GM23338 (cell line): ENCODE data around the gene ELOVL2. TPM values are rescaled to one million over a fixed set of nuclear protein-coding genes. Genes with fewer than 3 reads are reported as not detected.

ENCODE experiments used
- ATAC-seq: fragments of 200-7000 bp; cut with Tn5 transposase; 3 replicates; pipeline ENCODE4 v1.9.1; 2020
- DNase-seq: peaks from one replicate; pipeline ENCODE4 v3.0.0-alpha.2; 2015; ENCODE audit warnings: low spot score
- H2AFZ ChIP-seq: fragments of 200-600 bp; sonication (generic); 2 replicates; pipeline ENCODE4 v1.8.0; 2016; ENCODE audit warnings: antibody characterized with exemption, mild to moderate bottlenecking, moderate library complexity
- H3F3A ChIP-seq: fragments of 200-600 bp; sonication (generic); replicated peaks from 2 replicates; pipeline ENCODE4 v1.8.0; 2017; ENCODE audit warnings: antibody characterized with exemption, mixed run types, low read depth
- H3K27ac ChIP-seq: fragments of 200-600 bp; sonication (generic); 2 replicates; pipeline ENCODE4 v1.6.1; 2016; ENCODE audit warnings: low read depth
- H3K27me3 ChIP-seq: fragments of 200-600 bp; sonication (generic); 2 replicates; pipeline ENCODE4 v1.8.0; 2016; ENCODE audit warnings: mild to moderate bottlenecking, mixed run types, moderate library complexity; ENCODE audit not compliant: insufficient read depth
- H3K36me3 ChIP-seq: fragments of 200-600 bp; sonication (generic); 2 replicates; pipeline ENCODE4 v1.8.0; 2016; ENCODE audit warnings: mild to moderate bottlenecking; ENCODE audit not compliant: insufficient read depth
- H3K4me1 ChIP-seq: fragments of 200-600 bp; sonication (generic); 2 replicates; pipeline ENCODE4 v1.8.0; 2016; ENCODE audit warnings: mild to moderate bottlenecking, moderate library complexity; ENCODE audit not compliant: insufficient read depth
- H3K4me2 ChIP-seq: fragments of 200-600 bp; sonication (generic); 2 replicates; pipeline ENCODE4 v1.7.1; 2017; ENCODE audit warnings: mixed run types
- H3K4me3 ChIP-seq: fragments of 200-600 bp; sonication (generic); 2 replicates; pipeline ENCODE4 v1.6.1; 2016; ENCODE audit warnings: mixed run types
- H3K79me2 ChIP-seq: fragments of 200-600 bp; sonication (generic); replicated peaks from 2 replicates; pipeline ENCODE4 v1.8.0; 2017; ENCODE audit warnings: mild to moderate bottlenecking; ENCODE audit not compliant: insufficient read depth
- H3K9me2 ChIP-seq: fragments of 200-600 bp; sonication (generic); 2 replicates; pipeline ENCODE4 v1.8.0; 2017; ENCODE audit not compliant: insufficient read depth
- H4K20me1 ChIP-seq: fragments of 200-600 bp; sonication (generic); replicated peaks from 2 replicates; pipeline ENCODE4 v1.8.0; 2017; ENCODE audit warnings: mild to moderate bottlenecking; ENCODE audit not compliant: insufficient read depth
- H3K27ac Mint-ChIP-seq: 2 replicates; pipeline ENCODE4 v1.8.0; 2020; ENCODE audit warnings: inconsistent platforms, mild to moderate bottlenecking, moderate library complexity, mixed read lengths
- H3K27me3 Mint-ChIP-seq: 3 replicates; pipeline ENCODE4 v1.8.0; 2022; ENCODE audit warnings: low read depth, mild to moderate bottlenecking, moderate library complexity, mixed read lengths, inconsistent platforms; ENCODE audit not compliant: insufficient read depth, poor library complexity
- H3K36me3 Mint-ChIP-seq: 3 replicates; pipeline ENCODE4 v1.8.0; 2021; ENCODE audit warnings: low read depth, mild to moderate bottlenecking, inconsistent platforms, moderate library complexity, mixed read lengths
- H3K4me1 Mint-ChIP-seq: 3 replicates; pipeline ENCODE4 v1.8.0; 2020; ENCODE audit warnings: mild to moderate bottlenecking, inconsistent platforms, mixed read lengths
- H3K4me3 Mint-ChIP-seq: 3 replicates; pipeline ENCODE4 v1.8.0; 2021; ENCODE audit warnings: moderate library complexity, mild to moderate bottlenecking, inconsistent platforms, mixed read lengths
- H3K9me3 Mint-ChIP-seq: 3 replicates; pipeline ENCODE4 v1.8.0; 2020; ENCODE audit warnings: moderate library complexity, mild to moderate bottlenecking, inconsistent platforms, mixed read lengths
- CTCF ChIP-seq, 2 experiments: fragments of 200-600 bp in 1 of 2; sonication (generic) in 1 of 2; conservative IDR thresholded peaks; 2 replicates each; pipeline versions ENCODE4 v1.5.1 to v1.6.1; 2016 to 2017; ENCODE audit warnings: antibody characterized with exemption in 2 of 2, low read depth in 2 of 2, mild to moderate bottlenecking in 2 of 2, moderate library complexity in 1 of 2
- POLR2AphosphoS5 ChIP-seq: IDR thresholded peaks from 2 replicates; pipeline ENCODE4 v1.6.1; 2016; ENCODE audit warnings: antibody characterized with exemption, low read depth
- REST ChIP-seq: IDR thresholded peaks from one replicate; pipeline ENCODE4 v1.6.1; 2018; ENCODE audit warnings: antibody characterized with exemption; ENCODE audit not compliant: unreplicated experiment
- ZNF331 ChIP-seq: fragments of 250-450 bp; sonication (Bioruptor Pico); IDR thresholded peaks from 2 replicates; pipeline ENCODE4 v1.5.0; 2020; ENCODE audit warnings: low read depth, mild to moderate bottlenecking, moderate library complexity
- ZNF462 ChIP-seq: fragments of 250-450 bp; sonication (Bioruptor Pico); IDR thresholded peaks from 2 replicates; pipeline ENCODE4 v1.5.0; 2020; ENCODE audit warnings: mild to moderate bottlenecking, moderate library complexity
- long read RNA-seq: library from polyadenylated mRNA; unstranded; transcript quantifications from one replicate; pipeline ENCODE4 v2.0.0, GENCODE V29; 2020; ENCODE audit not compliant: unreplicated experiment
- polyA plus RNA-seq: library from polyadenylated mRNA; unstranded; fragments of >200 nt; fragmentation: Nextera tagmentation; extraction: Ambion mirVana; gene quantifications from 2 replicates; pipeline ENCODE4 v1.2.1, GENCODE V29; 2016
- total RNA-seq: library from RNA; depleted of rRNA; stranded (reverse); fragments of >200 nt; shearing (Covaris generic); gene quantifications from 2 replicates; pipeline ENCODE4 v1.2.3, GENCODE V29; 2014; rRNA removed

Gene ELOVL2
- total RNA-seq: 1.6 and 1.7 TPM in 2 replicates
- polyA plus RNA-seq: 1.2 TPM in 2 replicates
- long read RNA-seq: 0 reads

DNA sequence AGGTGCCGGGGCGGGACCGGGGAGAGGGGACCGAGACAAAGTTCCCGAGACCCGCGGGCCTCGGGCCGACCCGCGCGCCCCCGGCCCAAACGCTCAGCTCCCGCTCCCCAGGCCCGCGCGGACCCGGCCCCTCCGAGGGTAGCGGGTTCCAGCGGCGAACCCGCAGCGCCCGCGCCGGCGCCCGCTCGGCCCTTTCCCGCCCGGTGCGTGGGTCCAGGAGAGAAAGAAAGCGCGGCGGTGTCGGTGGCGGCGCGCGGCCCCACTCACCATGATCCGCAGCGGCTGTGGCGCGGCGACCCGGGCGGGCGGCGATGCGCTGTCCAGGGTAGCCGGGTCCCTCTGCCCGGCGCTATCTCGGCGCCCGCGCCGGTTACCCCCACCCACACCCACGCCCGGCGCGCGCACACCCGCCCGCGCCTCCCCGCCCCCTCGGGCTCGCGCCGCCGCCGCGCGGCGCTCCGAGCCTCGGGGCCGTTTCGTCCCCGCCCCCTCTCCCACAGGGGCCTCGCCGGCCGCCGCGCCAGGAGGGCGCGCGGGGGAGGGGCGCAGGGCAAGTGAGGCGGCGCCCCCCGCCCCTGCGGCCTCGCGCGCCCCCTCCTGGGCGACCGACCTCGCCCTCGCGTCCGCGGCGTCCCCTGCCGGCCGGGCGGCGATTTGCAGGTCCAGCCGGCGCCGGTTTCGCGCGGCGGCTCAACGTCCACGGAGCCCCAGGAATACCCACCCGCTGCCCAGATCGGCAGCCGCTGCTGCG is at the start of gene ELOVL2:
TSS of gene ELOVL2 (minus strand) at position 345 of the 751 bp plus-strand sequence. CDS start at position 270, 75 bp downstream.
- Histone ChIP-seq H3K4me2 (peak within 1 kb of the TSS; percentile 84), H3K36me3 (no peaks in the 10 kb centered on the region), H3F3A (0 out of 2 replicates have a peak, but pooled peaks cover 5% of the 10 kb centered on the region), H3K4me1 (peaks cover 11% of the 10 kb centered on the region), H3K4me3 (peak within 1 kb of the TSS; percentile 70), H3K27ac (no peak within 1 kb of the TSS), H3K79me2 (no peaks in the 10 kb centered on the region), H3K9me2 (no peaks in the 10 kb centered on the region), H3K27me3 (peaks cover 60% of the 10 kb centered on the region), H2AFZ (peak within 1 kb of the TSS; percentile 95), H4K20me1 (no peaks in the 10 kb centered on the region)
- Mint-ChIP-seq H3K4me1 (peaks cover 16% of the 10 kb centered on the region), H3K36me3 (no peaks in the 10 kb centered on the region; the same call in 1 of the 3 replicates), H3K4me3 (peak within 1 kb of the TSS; percentile 79), H3K27me3 (peaks cover 27% of the 10 kb centered on the region), H3K27ac (no peak within 1 kb of the TSS), H3K9me3 (no peaks in the 10 kb centered on the region; the same call in 2 of the 3 replicates)
- peak; percentile 67 for TF ChIP-seq REST
- TF ChIP-seq CTCF (conservative IDR thresholded peaks at IDR 0.05; ENCODE audit: low read depth in 2 of 2): peak; percentile 74 to 91
- TF ChIP-seq ZNF331 (CRISPR knock-in tag): no peak
- DNase-seq (peak; percentile 76), ATAC-seq (peak; percentile 78)

- H3K27me3 ChIP-seq: no peaks in the 10 kb centered on the region
- DNase-seq (no peak), ATAC-seq (peak; percentile 14; the same call in 2 of the 3 replicates)
- peaks cover 2% of the 10 kb centered on the region for H3K9me2 ChIP-seq
- H3K9me3 Mint-ChIP-seq: no peaks in the 10 kb centered on the region
- H3K36me3 ChIP-seq: no peaks in the 10 kb centered on the region
- H4K20me1 ChIP-seq: 0 out of 2 replicates have a peak, but pooled peaks cover 12% of the 10 kb centered on the region
- peak overlapping the region; percentile 94 for H3K27ac Mint-ChIP-seq
- H3K36me3 Mint-ChIP-seq: peaks cover 3% of the 10 kb centered on the region; the same call in 2 of the 3 replicates
- TF ChIP-seq ZNF331 (CRISPR knock-in tag) (no peak), ZNF462 (CRISPR knock-in tag) (no peak), POLR2AphosphoS5 (peak; percentile 79)
- H3K27ac ChIP-seq: peak overlapping the region; percentile 86
- peak overlapping the region; percentile 86 for H3K4me2 ChIP-seq
- H3K4me3 ChIP-seq: peak overlapping the region; percentile 83
- H3K4me1 Mint-ChIP-seq: peaks cover 19% of the 10 kb centered on the region
- H3F3A ChIP-seq: no peaks in the 10 kb centered on the region; the same call in 1 of the 2 replicates
- peak overlapping the region; percentile 84; the same call in 1 of the 2 replicates for H2AFZ ChIP-seq
- H3K79me2 ChIP-seq: peaks cover 42% of the 10 kb centered on the region
- H3K27me3 Mint-ChIP-seq: peaks cover 3% of the 10 kb centered on the region
- peak overlapping the region; percentile 81 for H3K4me3 Mint-ChIP-seq
- peaks cover 17% of the 10 kb centered on the region for H3K4me1 ChIP-seq
Observed at GRCh38 chr6:11093376-11093625, 49.2 kb upstream of the ELOVL2 start.
